ENCODE data around the gene PACRG. TPM values are rescaled to one million over a fixed set of nuclear protein-coding genes. Genes with fewer than 3 reads are reported as not detected.

Gene PACRG
- total and polyA plus RNA-seq, 2 donors (not counting 3 experiments of a cell fraction or from before 2014, with no cell fraction given), result 0.08 TPM; not detected in 1

- ChIA-PET CTCF (interaction anchor here (1.2 kb wide), 1 partner anchor 9 kb away, joined by 4 read pairs; no protein-coding TSS in a partner anchor), POLR2A (no interaction called here)
- no peak overlapping the region for H2AFZ ChIP-seq (ENCODE audit: low read depth, low read length)
- H3K27ac ChIP-seq (ENCODE audit: insufficient read depth, low read depth, low read length), result no peak overlapping the region
- no TSS peak for BruUV-seq (replicated peaks)
- DNase-seq (ENCODE audit: low read depth, low spot score) (no peak), FAIRE-seq (no peak)
- no peaks in the 10 kb centered on the region for H3K9me1 ChIP-seq (replicated peaks; ENCODE audit: control insufficient read depth, extremely low read depth, insufficient read depth, low read length)
- intact Hi-C loops (cut with micrococcal nuclease) (no loop called here), dilution Hi-C loops (cut with MboI; ENCODE audit: extremely low pct_ligation_motif_present, low sequenced_read_pairs) (no loop called here)
- H4K20me1 ChIP-seq (replicated peaks; ENCODE audit: control insufficient read depth, extremely low read depth, insufficient read depth, low read length), result no peaks in the 10 kb centered on the region
- no peak for TF ChIP-seq GATA2 (IDR thresholded peaks at IDR 0.05; ENCODE audit: insufficient read depth, insufficient read length, low read depth, low read length)
- no peak for TF ChIP-seq JUN (IDR thresholded peaks at IDR 0.05; ENCODE audit: borderline replicate concordance, insufficient read depth, insufficient read length, low read depth)
- no peak for TF ChIP-seq EZH2 (IDR thresholded peaks at IDR 0.05; ENCODE audit: borderline replicate concordance, low read depth, low read length, severe bottlenecking)
- TF ChIP-seq MYC (IDR thresholded peaks at IDR 0.05; ENCODE audit: low read depth, low read length), result no peak
- TF ChIP-seq CTCF (IDR thresholded peaks at IDR 0.05; ENCODE audit: extremely low read depth in 1 of 2, insufficient read depth in 1 of 2, low read depth in 1 of 2, low read length in 2 of 2), result no peak
- no peak for TF ChIP-seq POLR2AphosphoS5 (IDR thresholded peaks at IDR 0.05; ENCODE audit: insufficient read depth, low read depth, low read length)
- H3K9me3 ChIP-seq (replicated peaks; ENCODE audit: control insufficient read depth, insufficient read depth, low read length), result no peaks in the 10 kb centered on the region
- no peak overlapping the region for H3K4me2 ChIP-seq (ENCODE audit: insufficient read depth, low read length)
- H3K4me1 ChIP-seq (ENCODE audit: control insufficient read depth, extremely low read depth, insufficient read depth, low read length), result no peaks in the 10 kb centered on the region
- H3K4me3 ChIP-seq (replicated peaks in 1 of 3; ENCODE audit: insufficient read depth in 1 of 3, low read depth in 1 of 3, low read length in 3 of 3), result no peak overlapping the region
- peaks cover 0 to 2% of the 10 kb centered on the region in 2 experiments for H3K27me3 ChIP-seq (ENCODE audit: control insufficient read depth in 2 of 2, insufficient read depth in 2 of 2, low read length in 2 of 2)
- H3K9ac ChIP-seq (replicated peaks; ENCODE audit: extremely low read depth, insufficient read depth, low read length), result no peak overlapping the region
- no peaks in the 10 kb centered on the region for H3K36me3 ChIP-seq (ENCODE audit: control insufficient read depth in 2 of 2, extremely low read depth in 1 of 2, insufficient read depth in 2 of 2, low read length in 2 of 2)
- H3K79me2 ChIP-seq (ENCODE audit: control insufficient read depth, insufficient read depth, low read length), result no peaks in the 10 kb centered on the region
Observed at GRCh38 chr6:163149279-163149848, 421.6 kb downstream of the PACRG start.
